Breast epithelium (tissue), 3 donors: ENCODE data around the gene MLF2.

Source experiments
- POLR2AphosphoS5 ChIP-seq, 3 donors: sonication (generic); formaldehyde crosslinking; IDR thresholded peaks; one replicate each; pipeline ENCODE4 v1.6.1; 2017; ENCODE audit warnings: antibody characterized with exemption in 3 of 3
- TF ChIP-seq, protein P1 (sequence below), 3 donors: fragments of 450-650 bp; IDR thresholded peaks; one replicate each; pipeline ENCODE4 v1.5.1; 2016 to 2017; ENCODE audit warnings: antibody characterized with exemption in 3 of 3, mild to moderate bottlenecking in 3 of 3, moderate library complexity in 3 of 3

- TF ChIP-seq POLR2AphosphoS5 (IDR thresholded peaks at IDR 0.05): no peak
- TF ChIP-seq, protein P1, sequence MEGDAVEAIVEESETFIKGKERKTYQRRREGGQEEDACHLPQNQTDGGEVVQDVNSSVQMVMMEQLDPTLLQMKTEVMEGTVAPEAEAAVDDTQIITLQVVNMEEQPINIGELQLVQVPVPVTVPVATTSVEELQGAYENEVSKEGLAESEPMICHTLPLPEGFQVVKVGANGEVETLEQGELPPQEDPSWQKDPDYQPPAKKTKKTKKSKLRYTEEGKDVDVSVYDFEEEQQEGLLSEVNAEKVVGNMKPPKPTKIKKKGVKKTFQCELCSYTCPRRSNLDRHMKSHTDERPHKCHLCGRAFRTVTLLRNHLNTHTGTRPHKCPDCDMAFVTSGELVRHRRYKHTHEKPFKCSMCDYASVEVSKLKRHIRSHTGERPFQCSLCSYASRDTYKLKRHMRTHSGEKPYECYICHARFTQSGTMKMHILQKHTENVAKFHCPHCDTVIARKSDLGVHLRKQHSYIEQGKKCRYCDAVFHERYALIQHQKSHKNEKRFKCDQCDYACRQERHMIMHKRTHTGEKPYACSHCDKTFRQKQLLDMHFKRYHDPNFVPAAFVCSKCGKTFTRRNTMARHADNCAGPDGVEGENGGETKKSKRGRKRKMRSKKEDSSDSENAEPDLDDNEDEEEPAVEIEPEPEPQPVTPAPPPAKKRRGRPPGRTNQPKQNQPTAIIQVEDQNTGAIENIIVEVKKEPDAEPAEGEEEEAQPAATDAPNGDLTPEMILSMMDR (IDR thresholded peaks at IDR 0.05): no peak
Measured at GRCh38 chr12:6787309-6787708, 34.4 kb upstream of the MLF2 start.
